H9 (cell line): ENCODE measurements around the gene ABCA4. TPM values are rescaled to one million over a fixed set of nuclear protein-coding genes. Genes with fewer than 3 reads are reported as not detected.

ENCODE experiments used
- DNase-seq: peaks from one replicate; pipeline ENCODE4 v3.0.0-alpha.2; 2017
- H2AFZ ChIP-seq: one replicate; pipeline ENCODE4 v1.6.1; 2013; ENCODE audit warnings: mild to moderate bottlenecking, low read length, control low read depth, moderate library complexity
- H2AK5ac ChIP-seq: 2 replicates; pipeline ENCODE4 v1.6.1; 2013; ENCODE audit warnings: low read length, control low read depth, mixed read lengths; ENCODE audit not compliant: insufficient read length
- H2BK120ac ChIP-seq: one replicate; pipeline ENCODE4 v1.6.1; 2013; ENCODE audit warnings: low read depth, mild to moderate bottlenecking, low read length, control low read depth, inconsistent platforms; ENCODE audit not compliant: poor library complexity, severe bottlenecking
- H2BK12ac ChIP-seq: 2 replicates; pipeline ENCODE4 v1.6.1; 2013; ENCODE audit warnings: low read length, control low read depth, mixed read lengths, low read depth; ENCODE audit not compliant: insufficient read length
- H2BK15ac ChIP-seq: 2 replicates; pipeline ENCODE4 v1.6.1; 2013; ENCODE audit warnings: low read depth, low read length, control low read depth
- H2BK20ac ChIP-seq: one replicate; pipeline ENCODE4 v1.6.1; 2013; ENCODE audit warnings: low read depth, mild to moderate bottlenecking, low read length, control low read depth, inconsistent platforms; ENCODE audit not compliant: poor library complexity, severe bottlenecking
- H2BK5ac ChIP-seq: 2 replicates; pipeline ENCODE4 v1.6.1; 2013; ENCODE audit warnings: low read length, control low read depth, mixed read lengths; ENCODE audit not compliant: insufficient read length
- H3K14ac ChIP-seq: 2 replicates; pipeline ENCODE4 v1.6.1; 2013; ENCODE audit warnings: low read length, control low read depth; ENCODE audit not compliant: insufficient read depth
- H3K18ac ChIP-seq: 2 replicates; pipeline ENCODE4 v1.6.1; 2013; ENCODE audit warnings: low read depth, mild to moderate bottlenecking, mixed read lengths, low read length, control low read depth; ENCODE audit not compliant: insufficient read length
- H3K23ac ChIP-seq: 2 replicates; pipeline ENCODE4 v1.6.1; 2013; ENCODE audit warnings: low read length, control low read depth, mixed read lengths, low read depth; ENCODE audit not compliant: insufficient read length
- H3K23me2 ChIP-seq: 2 replicates; pipeline ENCODE4 v1.6.1; 2013; ENCODE audit warnings: low read depth, mild to moderate bottlenecking, mixed read lengths, low read length, control low read depth; ENCODE audit not compliant: insufficient read length, poor library complexity, severe bottlenecking
- H3K27ac ChIP-seq: 2 replicates; pipeline ENCODE4 v1.5.1; 2013; ENCODE audit warnings: low read length, control low read depth, mixed read lengths, low read depth; ENCODE audit not compliant: insufficient read length
- H3K27me3 ChIP-seq: 2 replicates; pipeline ENCODE4 v1.6.1; 2013; ENCODE audit warnings: low read length, control low read depth, inconsistent platforms; ENCODE audit not compliant: insufficient read depth
- H3K4ac ChIP-seq: 2 replicates; pipeline ENCODE4 v1.6.1; 2013; ENCODE audit warnings: low read depth, mild to moderate bottlenecking, control low read depth, inconsistent platforms, low read length, moderate library complexity
- H3K4me1 ChIP-seq: 2 replicates; pipeline ENCODE4 v1.6.1; 2013; ENCODE audit warnings: low read length, control low read depth, inconsistent platforms; ENCODE audit not compliant: insufficient read depth
- H3K4me2 ChIP-seq: 2 replicates; pipeline ENCODE4 v1.6.1; 2013; ENCODE audit warnings: low read length, control low read depth, mixed read lengths; ENCODE audit not compliant: insufficient read length, insufficient read depth
- H3K56ac ChIP-seq: 2 replicates; pipeline ENCODE4 v1.6.1; 2013; ENCODE audit warnings: low read depth, mild to moderate bottlenecking, mixed read lengths, low read length, control low read depth; ENCODE audit not compliant: insufficient read length
- H3K79me1 ChIP-seq: 2 replicates; pipeline ENCODE4 v1.6.1; 2013; ENCODE audit warnings: low read depth, mild to moderate bottlenecking, moderate library complexity, low read length, control low read depth, inconsistent platforms; ENCODE audit not compliant: insufficient read depth, poor library complexity, severe bottlenecking
- H3K79me2 ChIP-seq: 2 replicates; pipeline ENCODE4 v1.6.1; 2013; ENCODE audit warnings: low read length, control low read depth, inconsistent platforms; ENCODE audit not compliant: insufficient read depth
- H3K9ac ChIP-seq: 2 replicates; pipeline ENCODE4 v1.6.1; 2013; ENCODE audit warnings: low read length, control low read depth, mixed read lengths; ENCODE audit not compliant: insufficient read length; ENCODE audit errors: extremely low read depth
- H3K9me3 ChIP-seq: one replicate; pipeline ENCODE4 v1.6.1; 2013; ENCODE audit warnings: low read depth, low read length, inconsistent platforms; ENCODE audit not compliant: control insufficient read depth
- H3T11ph ChIP-seq: one replicate; pipeline ENCODE4 v1.6.1; 2013; ENCODE audit warnings: mild to moderate bottlenecking, low read length, control low read depth, inconsistent platforms
- H4K20me1 ChIP-seq: one replicate; pipeline ENCODE4 v1.6.1; 2013; ENCODE audit not compliant: control insufficient read depth, insufficient read length, insufficient read depth
- H4K5ac ChIP-seq: 2 replicates; pipeline ENCODE4 v1.6.1; 2013; ENCODE audit warnings: low read depth, mild to moderate bottlenecking, mixed read lengths, low read length, control low read depth; ENCODE audit not compliant: insufficient read length
- H4K8ac ChIP-seq: replicated peaks from 2 replicates; pipeline ENCODE4 v1.6.1; 2013; ENCODE audit warnings: low read length, control low read depth, mixed read lengths, low read depth; ENCODE audit not compliant: insufficient read length
- H4K91ac ChIP-seq: 2 replicates; pipeline ENCODE4 v1.6.1; 2013; ENCODE audit warnings: low read depth, mild to moderate bottlenecking, moderate library complexity, mixed read lengths, low read length, control low read depth; ENCODE audit not compliant: insufficient read length
- H3K27ac Mint-ChIP-seq, 3 experiments: 2 replicates in 2 of 3; 3 replicates in 1 of 3; pipeline ENCODE4 v1.8.0; 2020 to 2021; ENCODE audit warnings: mixed read lengths in 3 of 3, mild to moderate bottlenecking in 1 of 3, moderate library complexity in 1 of 3
- H3K27me3 Mint-ChIP-seq: 2 replicates; pipeline ENCODE4 v1.8.0; 2021; ENCODE audit warnings: low read depth, mild to moderate bottlenecking, moderate library complexity, mixed read lengths
- H3K36me3 Mint-ChIP-seq, 3 experiments: 2 replicates in 2 of 3; 3 replicates in 1 of 3; pipeline ENCODE4 v1.8.0; 2020 to 2021; ENCODE audit warnings: low read depth in 3 of 3, mixed read lengths in 3 of 3; ENCODE audit not compliant: insufficient read depth in 1 of 3
- H3K4me1 Mint-ChIP-seq, 2 experiments: 2 replicates each; pipeline ENCODE4 v1.8.0; 2020; ENCODE audit warnings: mixed read lengths in 2 of 2
- H3K4me3 Mint-ChIP-seq, 2 experiments: 2 replicates in 1 of 2; 3 replicates in 1 of 2; pipeline ENCODE4 v1.8.0; 2020 to 2021; ENCODE audit warnings: mild to moderate bottlenecking in 2 of 2, mixed read lengths in 2 of 2, moderate library complexity in 1 of 2
- H3K9me3 Mint-ChIP-seq, 2 experiments: 2 replicates in 1 of 2; 3 replicates in 1 of 2; pipeline ENCODE4 v1.8.0; 2020; ENCODE audit warnings: mild to moderate bottlenecking in 2 of 2, mixed read lengths in 2 of 2, moderate library complexity in 1 of 2
- WGBS: extraction: QIAGEN DNeasy Blood & Tissue Kit; methylation state at CpG from one replicate; pipeline ENCODE4 v1.1.7; 2013; ENCODE audit warnings: missing lambda C conversion rate, low lambda C conversion rate, mixed read lengths; ENCODE audit not compliant: insufficient read length; ENCODE audit errors: extremely low coverage; 5-methylcytosine and 5-hydroxymethylcytosine counted together
- total RNA-seq: library from RNA; stranded (reverse); gene quantifications from 2 replicates; pipeline ENCODE4 v1.2.1, GENCODE V29; 2021
- TF ChIP-seq, protein P1 (sequence below): fragments of 200-600 bp; sonication (generic); conservative IDR thresholded peaks from 3 replicates; pipeline ENCODE4 v1.8.0; 2021; ENCODE audit warnings: antibody characterized with exemption, mild to moderate bottlenecking

ABCA4 gene
- total RNA-seq, 1 experiment from 2014 or later = not detected

DNA sequence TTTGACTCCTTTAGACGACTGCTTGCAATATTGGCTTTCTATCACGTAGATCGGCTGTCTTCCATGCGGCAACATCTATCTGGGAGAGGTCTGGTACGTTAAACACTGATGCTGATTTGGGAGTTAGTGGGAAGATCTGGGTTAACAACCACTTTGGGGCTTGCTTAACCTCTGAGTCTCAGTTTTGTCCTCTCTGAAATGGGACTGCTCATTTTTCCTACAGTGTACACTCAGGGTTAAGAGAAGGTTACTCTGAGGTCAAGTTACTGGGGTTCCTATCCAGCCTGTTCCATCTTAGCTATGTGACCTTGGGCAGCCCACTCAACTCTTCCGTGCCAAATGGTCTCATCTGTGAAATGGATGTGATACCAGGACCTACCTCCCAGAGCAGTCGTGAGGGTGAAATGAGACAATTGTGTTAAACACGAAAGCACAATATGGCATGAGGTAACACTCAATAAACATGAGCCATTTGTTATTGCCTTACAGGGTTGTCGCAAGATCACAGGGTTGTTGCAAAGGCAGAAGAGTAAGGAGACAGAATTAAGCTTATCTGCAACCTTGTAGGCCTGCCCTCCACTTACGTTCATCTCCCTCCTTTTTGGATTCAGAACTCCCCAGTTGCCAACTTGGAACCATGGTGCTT, 5.6 kb downstream of the ABCA4 start:
- Mint-ChIP-seq H3K36me3 (peaks cover 0 to 3% (median 0%) of the 10 kb centered on the region in 3 experiments; a peak in 2 of 7 replicates), H3K4me3 (no peak overlapping the region), H3K4me1 (peaks cover 66 to 72% of the 10 kb centered on the region in 2 experiments), H3K27ac (no peak overlapping the region), H3K9me3 (peaks cover 3 to 4% of the 10 kb centered on the region in 2 experiments; a peak in 3 of 5 replicates), H3K27me3 (peaks cover 82% of the 10 kb centered on the region)
- no peaks in the 10 kb centered on the region for H3K79me1 ChIP-seq
- peaks cover 26% of the 10 kb centered on the region for H3K4me1 ChIP-seq
- H3K27me3 ChIP-seq = peaks cover 8% of the 10 kb centered on the region; the same call in 1 of the 2 replicates
- H3K23me2 ChIP-seq = no peaks in the 10 kb centered on the region
- H3K56ac ChIP-seq = no peak overlapping the region
- H2BK20ac ChIP-seq = no peak overlapping the region
- no peak overlapping the region for H3K4me2 ChIP-seq
- no CpG with 5 or more reads among the region's 10 CpGs for WGBS
- H2BK15ac ChIP-seq = no peak overlapping the region
- H3T11ph ChIP-seq = no peak overlapping the region
- H3K9me3 ChIP-seq = no peaks in the 10 kb centered on the region
- no peak overlapping the region for H4K91ac ChIP-seq
- TF ChIP-seq, protein P1, sequence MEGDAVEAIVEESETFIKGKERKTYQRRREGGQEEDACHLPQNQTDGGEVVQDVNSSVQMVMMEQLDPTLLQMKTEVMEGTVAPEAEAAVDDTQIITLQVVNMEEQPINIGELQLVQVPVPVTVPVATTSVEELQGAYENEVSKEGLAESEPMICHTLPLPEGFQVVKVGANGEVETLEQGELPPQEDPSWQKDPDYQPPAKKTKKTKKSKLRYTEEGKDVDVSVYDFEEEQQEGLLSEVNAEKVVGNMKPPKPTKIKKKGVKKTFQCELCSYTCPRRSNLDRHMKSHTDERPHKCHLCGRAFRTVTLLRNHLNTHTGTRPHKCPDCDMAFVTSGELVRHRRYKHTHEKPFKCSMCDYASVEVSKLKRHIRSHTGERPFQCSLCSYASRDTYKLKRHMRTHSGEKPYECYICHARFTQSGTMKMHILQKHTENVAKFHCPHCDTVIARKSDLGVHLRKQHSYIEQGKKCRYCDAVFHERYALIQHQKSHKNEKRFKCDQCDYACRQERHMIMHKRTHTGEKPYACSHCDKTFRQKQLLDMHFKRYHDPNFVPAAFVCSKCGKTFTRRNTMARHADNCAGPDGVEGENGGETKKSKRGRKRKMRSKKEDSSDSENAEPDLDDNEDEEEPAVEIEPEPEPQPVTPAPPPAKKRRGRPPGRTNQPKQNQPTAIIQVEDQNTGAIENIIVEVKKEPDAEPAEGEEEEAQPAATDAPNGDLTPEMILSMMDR = no peak
- H2AK5ac ChIP-seq = no peak overlapping the region
- H3K18ac ChIP-seq = no peak overlapping the region
- H3K14ac ChIP-seq = no peak overlapping the region
- no peak overlapping the region for H2AFZ ChIP-seq
- no peak overlapping the region for H3K23ac ChIP-seq
- no peak overlapping the region for H3K4ac ChIP-seq
- no peak overlapping the region for H4K8ac ChIP-seq
- no peak overlapping the region for H2BK12ac ChIP-seq
- DNase-seq = no peak
- H4K5ac ChIP-seq = no peak overlapping the region
- no peak overlapping the region for H2BK5ac ChIP-seq
- H2BK120ac ChIP-seq = no peak overlapping the region
- H4K20me1 ChIP-seq = no peaks in the 10 kb centered on the region
- H3K27ac ChIP-seq = no peak overlapping the region
- H3K79me2 ChIP-seq = no peaks in the 10 kb centered on the region
- no peak overlapping the region for H3K9ac ChIP-seq
